ENCODE measurements around the gene GABRE.

GRCh38 chrX:151999813-152000212 is 25.3 kb upstream of the GABRE start:
- TF ChIP-seq CTCF (IDR thresholded peaks at IDR 0.05): no peak
- no peak for TF ChIP-seq BHLHE40 (IDR thresholded peaks at IDR 0.05; ENCODE audit: low read depth, low read length)
- no peak for TF ChIP-seq RCOR1 (IDR thresholded peaks at IDR 0.05; ENCODE audit: low read depth, low read length)
- no peak for TF ChIP-seq MAZ (IDR thresholded peaks at IDR 0.05; ENCODE audit: borderline replicate concordance, low read depth, low read length)
- TF ChIP-seq EP300 (IDR thresholded peaks at IDR 0.05): no peak
- TF ChIP-seq ELK1 (IDR thresholded peaks at IDR 0.05; ENCODE audit: low read depth, low read length): no peak
- TF ChIP-seq MAFK (IDR thresholded peaks at IDR 0.05; ENCODE audit: partially characterized antibody): no peak
- TF ChIP-seq JUNB (IDR thresholded peaks at IDR 0.05): no peak
- TF ChIP-seq POLR2A (IDR thresholded peaks at IDR 0.05; ENCODE audit: low read length): no peak
